ENCODE measurements around the gene PARD3B.

- TF ChIP-seq POLR2A (IDR thresholded peaks at IDR 0.05; ENCODE audit: low read length): no peak
- no peak for TF ChIP-seq GATA1 (IDR thresholded peaks at IDR 0.05; ENCODE audit: low read depth, low read length)
These were observed 1063.8 kb downstream of the PARD3B start for GRCh38 chr2:205609113-205609512.

Measured in erythroblast (primary cell).